B cell (primary cell): ENCODE data around the gene PARVB.

Source experiments
- CTCF ChIP-seq: fragments of 200-600 bp; IDR thresholded peaks from one replicate; pipeline ENCODE4 v1.8.0; 2022; ENCODE audit warnings: antibody characterized with exemption, mild to moderate bottlenecking
- EZH2 ChIP-seq: IDR thresholded peaks from 2 replicates; pipeline ENCODE4 v1.6.1; 2012; ENCODE audit warnings: borderline replicate concordance, low read depth, mild to moderate bottlenecking, moderate library complexity, low read length; ENCODE audit not compliant: insufficient read depth, poor library complexity, severe bottlenecking

GRCh38 chr22:44002997-44003396 lies 21.1 kb upstream of the PARVB start:
- TF ChIP-seq CTCF = no peak
- no peak for TF ChIP-seq EZH2
